ENCODE data around the gene THADA. TPM values are rescaled to one million over a fixed set of nuclear protein-coding genes. Genes with fewer than 3 reads are reported as not detected.
"Not testable (repeated sequence)": the region's sequence is repeated elsewhere in the genome, so short reads cannot be mapped to it uniquely, and the experiment has no call there.

THADA gene
- total RNA-seq, 1 donor from 2014 or later, result 40.4 TPM

DNA sequence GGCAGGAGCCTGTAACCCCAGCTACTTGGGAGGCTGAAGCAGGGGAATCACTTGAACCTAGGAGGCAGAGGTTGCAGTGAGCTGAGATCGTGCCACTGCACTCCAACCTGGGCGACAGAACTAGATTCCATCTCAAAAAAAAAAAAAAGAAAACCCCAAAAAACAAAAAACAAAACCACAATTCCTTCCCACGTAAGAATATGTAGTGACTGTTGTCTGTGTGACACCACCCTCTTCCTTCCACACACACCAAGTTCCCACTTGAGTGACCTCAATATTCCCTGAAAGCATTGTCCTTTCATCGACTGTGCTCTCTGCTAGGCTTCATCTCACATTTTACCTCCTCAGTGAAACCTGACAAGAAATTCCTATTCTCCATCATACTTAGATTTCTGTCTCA lies 8.8 kb upstream of the THADA start:
- intact Hi-C loops (cut with micrococcal nuclease), result loop anchor here (1.0 kb wide), 1 partner anchor 8 kb away; the partner anchor contains the start of gene THADA

DNA sequence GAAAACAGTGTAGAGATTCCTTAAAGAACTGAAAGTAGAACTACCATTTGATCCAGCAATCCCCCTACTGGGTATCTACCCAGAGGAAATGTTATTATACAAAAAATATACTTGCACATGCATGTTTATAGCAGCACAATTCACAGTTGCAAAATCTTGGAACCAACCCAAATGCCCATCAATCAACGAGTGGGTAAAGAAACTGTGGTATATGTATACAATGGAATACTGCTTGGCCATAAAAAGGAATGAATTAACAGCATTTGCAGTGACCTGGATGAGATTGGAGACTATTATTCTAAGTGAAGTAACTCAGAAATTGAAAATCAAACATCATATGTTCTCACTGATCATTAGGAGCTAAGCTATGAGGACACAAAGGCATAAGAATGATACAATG lies 4.8 kb upstream of the THADA start:
- intact Hi-C loops (cut with micrococcal nuclease), result not testable (repeated sequence)

DNA sequence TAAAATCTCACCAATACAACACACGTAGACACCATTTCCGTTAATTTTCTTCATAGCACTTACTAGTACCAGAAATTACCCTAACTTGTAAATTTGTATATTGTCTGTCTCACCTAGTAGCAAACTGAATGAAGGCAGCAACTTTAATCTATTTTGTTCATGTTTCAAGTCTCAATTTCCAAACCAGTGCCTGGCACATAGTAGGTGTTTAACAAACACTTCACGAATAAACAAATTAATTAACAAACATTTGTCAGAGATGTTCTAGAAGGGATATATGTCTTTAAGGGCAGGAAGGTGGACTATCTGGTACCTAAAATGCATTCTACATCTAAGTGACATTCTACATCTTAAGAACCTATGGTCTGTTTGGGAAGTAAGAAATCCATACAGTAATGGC lies 963 bp downstream of the THADA start:
- intact Hi-C loops (cut with micrococcal nuclease), result loop anchor here (5.0 kb wide), 2 partner anchors 463 to 1972 kb away; no protein-coding TSS in a partner anchor

DNA sequence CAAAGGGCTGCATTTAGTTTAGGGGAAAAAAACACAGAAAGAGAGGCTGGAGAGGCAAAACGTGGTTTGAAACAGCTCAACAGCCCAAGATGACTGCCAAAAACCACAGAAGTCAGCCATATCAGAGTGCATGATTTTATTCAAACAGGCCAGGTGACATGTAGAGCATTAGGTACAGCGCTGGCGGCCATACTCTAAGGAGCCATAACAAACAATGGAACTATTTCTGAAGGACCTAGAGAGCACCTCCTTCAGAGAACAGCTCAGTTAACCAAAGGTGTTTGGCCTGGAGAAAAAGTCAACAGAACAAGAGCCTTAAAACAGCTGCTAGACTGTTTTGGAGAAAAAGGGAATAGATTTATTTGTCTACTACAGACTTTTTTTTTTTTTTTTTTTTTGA lies 2.6 kb downstream of the THADA start:
- intact Hi-C loops (cut with micrococcal nuclease), result no loop called here

DNA sequence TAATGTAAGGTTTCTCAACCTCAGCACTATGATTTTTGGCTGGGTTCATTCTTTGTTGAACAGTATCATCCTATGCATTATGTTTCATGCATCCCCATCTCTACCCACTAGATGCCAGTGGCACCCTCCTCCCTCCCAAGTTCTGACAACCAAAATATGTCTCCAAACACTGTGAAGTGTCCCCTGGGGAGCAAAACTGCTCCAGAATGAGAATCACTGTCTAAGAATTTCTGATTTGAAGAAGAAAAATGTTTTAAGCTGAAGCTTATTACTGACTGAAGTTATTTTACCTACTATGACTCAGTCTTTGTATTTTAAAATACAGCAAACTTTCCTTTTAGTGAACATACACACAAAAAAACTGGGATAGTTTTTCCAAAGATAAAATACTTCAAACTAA lies 3.4 kb downstream of the THADA start:
- intact Hi-C loops (cut with micrococcal nuclease), result no loop called here

DNA sequence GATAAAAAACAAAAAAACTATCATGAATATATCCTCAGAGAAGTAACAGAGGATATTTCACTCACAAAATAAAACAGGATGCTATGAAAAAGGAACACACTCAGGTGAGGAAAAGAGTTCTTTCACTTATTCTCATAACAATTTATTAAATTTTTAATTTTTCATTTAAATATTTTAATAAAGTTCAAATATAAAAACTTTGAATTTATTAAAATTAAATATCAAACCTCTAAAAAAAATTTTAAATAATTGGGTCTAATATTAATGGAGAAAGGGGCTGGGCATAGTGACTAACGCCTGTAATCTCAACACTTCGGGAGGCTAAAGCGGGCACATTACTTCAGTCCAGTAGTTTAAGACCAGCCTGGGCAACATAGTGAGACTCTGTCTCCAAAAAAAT lies 10.1 kb downstream of the THADA start:
- intact Hi-C loops (cut with micrococcal nuclease), result no loop called here

DNA sequence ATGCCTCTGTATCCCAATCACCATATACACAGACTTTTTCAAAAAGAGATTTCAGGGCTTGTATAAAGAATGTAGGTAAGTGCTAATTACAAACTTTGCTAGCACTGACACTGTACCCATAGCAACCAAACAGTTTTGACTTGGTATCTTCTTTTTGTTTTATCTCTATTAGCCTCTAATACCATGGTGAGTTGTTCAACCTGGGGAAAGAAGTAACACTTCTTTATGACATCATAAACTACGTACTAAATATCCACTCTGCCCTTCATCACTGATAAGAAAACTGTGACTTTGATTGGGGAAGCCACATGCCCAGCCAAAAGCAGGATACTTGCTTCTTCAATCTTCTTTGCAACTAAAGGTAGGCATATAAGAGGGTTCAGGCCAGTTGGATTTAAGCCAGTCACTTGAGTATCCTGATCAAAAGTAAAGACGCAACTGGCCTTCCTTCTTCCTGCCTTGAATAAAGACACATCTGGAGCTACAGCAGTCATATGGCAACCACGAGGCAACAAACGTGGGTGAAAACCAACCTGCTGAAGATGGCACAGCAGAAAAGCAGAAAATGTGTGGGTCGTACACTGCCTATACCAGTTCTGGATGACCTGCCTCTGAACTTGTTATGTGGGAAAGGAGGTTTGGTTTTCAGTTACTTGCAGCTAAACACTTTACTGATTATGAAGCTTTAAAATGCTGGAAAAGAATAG lies 16.4 kb downstream of the THADA start:
- intact Hi-C loops (cut with micrococcal nuclease), result no loop called here

DNA sequence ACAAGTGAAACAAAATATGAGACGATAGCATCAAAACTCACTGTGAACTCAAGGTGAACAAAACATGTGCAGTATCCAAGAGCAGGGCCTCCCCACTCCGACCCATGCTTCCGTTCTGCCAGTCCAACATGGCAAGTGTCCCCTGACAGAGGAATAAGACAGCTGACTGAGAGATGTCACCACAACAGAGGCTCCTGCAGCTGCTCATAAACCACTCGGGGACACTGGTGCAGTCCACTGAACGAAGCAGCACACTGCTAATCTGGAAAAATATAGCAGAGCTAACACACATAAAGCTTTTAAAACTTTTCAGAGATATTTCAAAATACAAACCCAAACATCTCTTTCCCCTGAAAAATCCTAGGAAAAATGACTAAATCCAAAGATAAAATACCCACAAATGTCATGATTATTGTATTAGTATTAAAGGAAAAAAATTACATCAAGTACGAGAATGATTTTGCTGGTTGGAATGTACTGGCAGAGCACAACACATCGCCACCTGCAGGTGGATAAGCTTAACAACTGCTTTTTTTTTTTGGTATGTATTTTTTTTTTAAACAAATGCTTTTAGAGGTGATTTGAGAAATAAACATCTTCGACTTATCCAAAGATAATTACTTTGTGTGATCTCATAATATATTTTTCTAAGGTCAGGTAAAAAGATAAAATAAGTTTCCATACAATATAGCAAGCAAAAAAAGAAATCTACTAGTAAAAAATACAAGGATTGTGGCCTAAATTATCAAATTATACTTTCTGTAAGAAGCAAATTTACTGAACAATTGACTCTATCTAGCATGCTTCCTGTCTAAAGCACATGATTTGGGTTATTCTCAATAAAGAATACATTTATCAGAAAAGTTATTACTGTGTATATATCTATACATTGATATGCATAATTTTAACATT lies 18.6 kb downstream of the THADA start:
- intact Hi-C loops (cut with micrococcal nuclease), result loop anchor here (1.0 to 2.0 kb wide), 6 partner anchors 16 to 750 kb away; partner anchors contain the start of gene THADA

DNA sequence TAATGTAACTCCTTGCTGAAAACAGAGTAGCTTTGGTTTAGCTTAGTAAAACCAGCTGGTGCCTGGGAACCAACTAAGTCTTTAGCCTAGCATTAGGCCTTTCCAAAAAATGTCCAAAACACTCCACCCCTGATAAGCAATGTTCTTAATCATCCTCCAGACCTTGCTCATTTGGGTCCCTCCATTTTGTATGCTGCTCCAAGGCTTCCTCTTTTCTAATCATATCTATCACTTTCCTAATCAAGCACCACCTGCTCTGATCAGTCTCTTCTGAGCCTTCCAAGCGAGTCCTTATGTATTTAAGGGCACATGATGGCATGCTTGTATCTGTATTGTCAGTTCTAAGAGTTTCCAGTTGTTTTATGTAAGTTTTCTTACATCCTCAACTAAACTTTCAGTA lies 23.6 kb downstream of the THADA start:
- intact Hi-C loops (cut with micrococcal nuclease), result no loop called here

DNA sequence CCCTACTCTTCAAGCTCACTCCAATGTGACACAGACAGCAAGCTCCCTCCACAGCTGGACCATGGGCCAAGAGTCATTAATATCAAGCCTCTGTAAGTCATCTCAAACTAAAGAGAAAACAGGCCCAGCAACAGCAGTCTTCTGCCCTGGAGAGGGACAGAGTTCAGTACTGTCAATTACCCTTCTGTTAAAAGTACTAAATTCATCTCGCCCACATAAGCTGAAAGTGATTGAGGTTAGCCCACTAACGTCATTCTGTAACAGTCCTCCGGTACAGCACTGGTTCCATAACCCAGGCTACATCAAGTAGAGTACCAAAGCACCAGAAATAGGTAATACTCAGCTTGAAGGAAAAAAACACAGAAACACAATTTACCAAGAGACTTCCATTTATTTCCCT lies 25.9 kb downstream of the THADA start:
- intact Hi-C loops (cut with micrococcal nuclease), result loop anchor here (10.0 kb wide), 1 partner anchor 145 kb away; no protein-coding TSS in a partner anchor

DNA sequence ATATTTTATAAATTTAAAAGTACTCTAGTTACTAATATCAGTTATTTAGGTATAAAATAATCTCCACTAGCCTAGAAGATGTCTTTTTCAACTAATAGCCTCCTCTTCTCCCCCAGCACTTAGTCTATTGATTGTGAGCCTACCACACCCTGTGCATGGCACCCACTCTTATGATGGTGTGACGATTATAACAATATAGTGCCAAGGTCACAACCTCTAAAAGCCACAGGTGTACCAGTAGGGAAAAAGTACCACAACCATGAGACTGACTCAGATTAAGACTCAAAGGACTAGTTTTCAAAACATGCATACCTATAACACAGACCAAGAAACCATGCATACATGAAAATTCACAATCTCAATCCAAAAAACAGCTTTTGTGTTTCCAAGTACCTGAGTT lies 27.6 kb downstream of the THADA start:
- intact Hi-C loops (cut with micrococcal nuclease), result loop anchor here (1.0 to 10.0 kb wide), 2 partner anchors 9 to 143 kb away; no protein-coding TSS in a partner anchor

DNA sequence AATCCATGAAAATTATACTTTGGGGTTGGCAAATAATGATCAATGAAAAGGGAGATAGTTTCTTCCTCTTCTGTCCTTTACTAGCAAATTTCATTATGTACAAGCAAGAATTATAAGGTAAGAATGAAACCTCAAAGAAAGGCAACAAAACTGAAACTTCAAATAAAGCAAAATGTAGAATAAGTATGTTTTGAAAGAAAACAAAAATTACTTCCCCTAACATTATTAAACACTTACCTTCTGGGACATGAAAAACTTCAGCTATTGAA lies 29.4 kb downstream of the THADA start:
- intact Hi-C loops (cut with micrococcal nuclease), result loop anchor here (10.0 kb wide), 1 partner anchor 142 kb away; no protein-coding TSS in a partner anchor

DNA sequence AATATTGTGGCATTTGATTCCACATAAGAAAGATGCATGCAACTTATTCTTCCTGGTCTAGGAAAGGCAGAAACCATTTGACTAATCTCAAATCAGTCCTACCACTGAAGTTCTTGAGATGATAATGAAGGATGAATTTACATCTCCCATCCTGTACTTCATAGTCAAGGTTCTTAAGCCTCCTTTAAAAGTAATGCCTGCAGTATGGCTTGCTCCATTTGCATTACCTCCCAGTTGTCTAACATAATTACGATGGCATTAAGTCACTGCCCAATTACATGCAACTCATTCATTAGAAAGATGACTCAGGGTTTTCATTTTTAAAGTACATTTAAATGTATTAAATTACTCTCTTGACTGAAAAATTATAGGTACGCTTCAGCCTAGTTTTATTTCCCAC lies 32.2 kb downstream of the THADA start:
- intact Hi-C loops (cut with micrococcal nuclease), result loop anchor here (5.0 to 10.0 kb wide), 2 partner anchors 139 to 271 kb away; no protein-coding TSS in a partner anchor

DNA sequence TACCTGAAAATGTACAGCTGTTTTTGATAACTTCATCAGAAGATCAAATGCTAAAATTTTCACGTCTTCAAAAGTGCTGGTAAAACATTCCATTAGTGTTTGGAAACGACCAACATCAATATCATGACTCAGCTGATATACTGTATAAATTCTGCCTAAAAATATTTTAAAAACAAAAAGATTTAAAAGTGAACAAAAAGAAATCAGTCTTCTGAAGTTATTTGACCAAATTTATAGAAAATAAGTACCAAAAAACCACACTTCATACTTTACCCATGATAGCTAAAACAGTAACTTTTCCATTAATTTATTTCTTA lies 35.6 kb downstream of the THADA start:
- intact Hi-C loops (cut with micrococcal nuclease), result loop anchor here (2.0 to 10.0 kb wide), 3 partner anchors 17 to 268 kb away; no protein-coding TSS in a partner anchor

DNA sequence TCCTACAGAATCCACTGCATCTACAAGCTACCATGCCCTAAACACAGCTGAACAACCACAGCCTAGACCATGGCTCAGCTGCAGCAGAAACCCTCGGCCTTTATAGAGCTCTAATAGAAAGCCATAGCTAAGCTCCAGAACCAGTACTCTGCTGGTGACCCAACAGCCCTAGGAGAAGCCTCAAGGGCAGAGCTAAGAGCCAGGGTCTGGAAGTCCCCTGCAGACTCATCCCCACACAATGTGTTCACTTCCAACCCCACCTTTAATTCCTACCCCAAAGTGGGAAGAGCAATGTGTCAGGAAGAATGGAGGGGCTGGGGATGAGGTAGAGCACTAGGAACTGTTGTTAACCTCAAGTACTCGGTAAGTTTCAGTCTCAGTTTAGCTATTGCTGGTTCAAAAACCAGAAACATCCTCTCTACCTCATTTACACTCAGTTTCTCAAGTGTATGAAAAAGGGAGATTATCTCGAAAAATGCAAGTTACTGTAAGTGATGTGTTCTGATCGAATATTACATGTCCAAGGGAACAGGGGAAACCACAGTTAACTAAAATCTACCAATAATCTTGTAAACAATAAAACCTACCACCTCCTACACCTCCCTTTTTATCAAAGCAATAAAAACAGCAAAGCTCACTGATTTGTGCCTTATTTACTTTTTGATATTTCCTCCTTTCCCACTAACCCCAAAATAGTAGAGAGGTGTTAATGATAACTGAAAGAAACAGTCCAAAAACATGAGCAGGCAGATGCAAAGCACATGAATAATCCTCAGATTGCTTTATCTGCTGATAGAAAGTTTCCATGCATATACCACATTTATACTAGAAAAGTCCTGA lies 36.2 kb downstream of the THADA start:
- intact Hi-C loops (cut with micrococcal nuclease), result loop anchor here (1.0 to 10.0 kb wide), 4 partner anchors 9 to 267 kb away; no protein-coding TSS in a partner anchor

DNA sequence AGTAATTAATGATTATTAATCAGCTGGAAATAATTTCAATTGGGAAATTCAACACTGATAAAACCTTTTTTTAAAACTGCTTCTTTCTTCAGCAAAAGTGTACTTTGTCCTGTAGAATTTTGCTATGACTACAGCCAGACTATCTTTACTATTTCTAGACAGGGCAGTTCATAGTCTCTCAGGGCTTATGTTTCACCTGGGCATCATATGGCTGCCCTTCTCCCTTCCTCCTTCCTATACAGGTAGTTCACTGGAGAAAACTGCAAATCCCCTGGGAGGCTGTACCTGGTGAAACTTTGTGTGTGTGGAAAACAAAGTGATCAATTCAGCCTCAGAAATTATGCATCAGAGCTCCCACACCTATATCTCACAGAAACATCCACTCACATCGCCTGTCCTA lies 38.6 kb downstream of the THADA start:
- intact Hi-C loops (cut with micrococcal nuclease), result no loop called here

DNA sequence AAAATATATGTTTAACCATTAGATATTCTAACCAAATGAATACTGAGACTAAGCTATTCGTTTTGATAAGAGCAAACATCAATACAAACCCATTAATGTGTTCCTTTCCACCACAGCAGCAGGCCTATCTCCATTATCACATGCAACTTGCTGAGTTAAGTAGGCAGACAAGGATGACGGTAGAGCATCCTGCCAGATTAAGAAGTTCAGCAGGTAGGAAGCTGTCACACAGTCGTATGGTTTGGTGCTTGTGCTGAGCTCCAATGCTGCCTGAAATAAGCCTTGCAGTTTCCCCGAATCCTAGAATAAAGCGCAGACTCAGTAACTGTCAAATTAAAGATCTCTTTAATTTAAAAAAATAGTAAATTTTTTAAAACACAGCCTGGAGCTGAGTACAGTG lies 39.6 kb downstream of the THADA start:
- intact Hi-C loops (cut with micrococcal nuclease), result no loop called here

DNA sequence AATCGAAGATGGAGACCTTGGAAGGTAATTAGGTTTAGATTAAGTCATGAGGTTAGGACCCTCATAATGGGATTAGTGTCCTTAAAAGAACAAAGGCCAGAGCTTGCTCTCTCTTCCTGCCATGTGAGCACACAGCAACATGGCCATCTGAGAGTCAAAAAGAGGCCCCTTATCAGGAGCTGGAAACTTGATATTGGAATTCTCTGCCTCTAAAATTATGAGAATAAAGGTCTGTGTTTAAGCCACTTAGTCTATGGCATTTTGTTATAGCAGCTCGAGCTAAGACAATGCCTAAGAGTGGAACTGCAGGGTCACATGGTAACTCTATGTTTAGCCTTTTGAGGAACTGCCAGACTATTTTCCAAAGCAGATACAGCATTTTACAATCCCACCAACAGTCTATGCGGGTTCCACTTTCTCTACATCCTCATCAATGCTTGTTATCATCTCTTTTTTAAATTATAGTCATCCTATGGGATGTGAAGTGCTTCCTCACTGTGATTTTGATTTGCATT lies 42.4 kb downstream of the THADA start:
- intact Hi-C loops (cut with micrococcal nuclease), result no loop called here

DNA sequence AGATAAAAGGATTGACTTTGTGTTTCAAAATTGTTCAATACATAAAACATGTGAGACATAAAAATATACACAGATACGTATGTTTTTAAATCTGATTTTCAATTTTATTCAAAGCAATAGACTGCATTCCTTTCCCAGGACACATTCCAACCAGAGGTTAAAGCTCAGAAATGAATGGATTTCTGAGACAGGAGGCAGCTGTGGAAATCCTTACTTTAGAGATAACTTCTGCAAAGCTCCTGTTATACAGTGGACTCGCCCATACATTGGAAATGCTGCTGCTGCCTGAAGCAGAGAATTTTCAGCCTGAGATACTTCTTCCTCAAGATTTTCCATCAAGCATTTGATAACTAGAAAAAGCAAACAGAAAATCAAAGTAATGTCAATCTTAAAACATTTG lies 43.8 kb downstream of the THADA start:
- intact Hi-C loops (cut with micrococcal nuclease), result no loop called here

DNA sequence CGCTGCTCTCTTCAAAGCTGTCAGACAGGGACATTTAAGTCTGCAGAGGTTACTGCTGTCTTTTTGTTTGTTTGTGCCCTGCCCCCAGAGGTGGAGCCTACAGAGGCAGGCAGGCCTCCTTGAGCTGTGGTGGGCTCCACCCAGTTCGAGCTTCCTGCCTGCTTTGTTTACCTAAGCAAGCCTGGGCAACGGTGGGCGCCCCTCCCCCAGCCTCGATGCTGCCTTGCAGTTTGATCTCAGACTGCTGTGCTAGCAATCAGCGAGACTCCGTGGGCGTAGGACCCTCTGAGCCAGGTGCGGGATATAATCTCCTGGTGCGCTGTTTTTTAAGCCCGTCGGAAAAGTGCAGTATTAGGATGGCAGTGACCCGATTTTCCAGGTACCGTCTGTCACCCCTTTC lies 47.5 kb downstream of the THADA start:
- intact Hi-C loops (cut with micrococcal nuclease), result not testable (repeated sequence)

DNA sequence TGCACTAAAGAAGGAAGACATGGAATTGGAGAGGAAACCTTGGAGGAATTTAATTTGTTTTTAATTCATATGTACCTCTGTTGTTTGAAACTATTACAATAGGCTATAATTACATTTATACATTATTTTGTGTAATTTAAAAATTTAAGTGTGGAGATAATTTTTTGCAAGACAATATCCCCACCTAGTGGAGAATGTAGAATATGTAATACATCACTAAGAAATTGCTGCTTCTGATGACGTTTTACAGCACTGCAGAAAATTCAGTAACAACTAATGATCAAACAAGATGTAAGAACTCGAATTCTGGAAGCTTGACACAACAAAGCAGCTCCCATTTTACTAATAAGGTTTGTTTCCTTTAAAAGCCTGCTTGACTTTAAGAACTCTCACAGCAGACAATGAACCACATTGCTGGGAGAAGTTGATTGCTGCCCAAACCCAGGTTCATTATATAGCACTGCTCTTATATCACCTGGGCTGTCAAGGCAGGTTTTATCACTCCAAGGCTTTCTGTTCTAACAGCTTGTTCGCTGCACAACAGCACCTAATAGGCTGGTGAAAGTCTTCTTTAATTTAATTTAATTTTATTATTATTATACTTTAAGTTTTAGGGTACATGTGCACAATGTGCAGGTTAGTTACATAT lies 53.4 kb downstream of the THADA start:
- intact Hi-C loops (cut with micrococcal nuclease), result loop anchor here (1.0 to 2.0 kb wide), 8 partner anchors 34 to 716 kb away; partner anchors contain the start of gene THADA
